Neuronal stem cell (in vitro differentiated cells): ENCODE results near the gene SLC2A13.

Experiments
- DNase-seq: peaks from one replicate; pipeline ENCODE4 v3.0.0-alpha.2; 2013; ENCODE audit warnings: low spot score
- H2AFZ ChIP-seq: one replicate; pipeline ENCODE4 v1.6.1; 2013; ENCODE audit warnings: mild to moderate bottlenecking, low read length, inconsistent platforms
- H2AK5ac ChIP-seq: 2 replicates; pipeline ENCODE4 v1.6.1; 2013; ENCODE audit warnings: low read depth, mild to moderate bottlenecking, inconsistent platforms, low read length, moderate library complexity, mixed read lengths
- H2BK120ac ChIP-seq: 2 replicates; pipeline ENCODE4 v1.6.1; 2013; ENCODE audit warnings: low read depth, mild to moderate bottlenecking, inconsistent platforms, low read length, moderate library complexity, mixed read lengths
- H2BK12ac ChIP-seq: one replicate; pipeline ENCODE4 v1.6.1; 2013; ENCODE audit warnings: low read length, inconsistent platforms
- H2BK15ac ChIP-seq: 2 replicates; pipeline ENCODE4 v1.6.1; 2013; ENCODE audit warnings: mild to moderate bottlenecking, low read length, inconsistent platforms, mixed read lengths
- H2BK5ac ChIP-seq: one replicate; pipeline ENCODE4 v1.6.1; 2013; ENCODE audit warnings: inconsistent platforms, mild to moderate bottlenecking, low read length, moderate library complexity
- H3K14ac ChIP-seq: one replicate; pipeline ENCODE4 v1.6.1; 2013; ENCODE audit warnings: low read length, inconsistent platforms
- H3K18ac ChIP-seq: 2 replicates; pipeline ENCODE4 v1.6.1; 2013; ENCODE audit warnings: low read length, inconsistent platforms
- H3K23ac ChIP-seq: 2 replicates; pipeline ENCODE4 v1.6.1; 2013; ENCODE audit warnings: low read depth, mild to moderate bottlenecking, mixed read lengths, low read length, inconsistent platforms; ENCODE audit not compliant: poor library complexity
- H3K27ac ChIP-seq: replicated peaks from 3 replicates; pipeline ENCODE4 v1.5.1; 2013; ENCODE audit warnings: low read length, inconsistent platforms
- H3K27me3 ChIP-seq, 3 experiments: 2 replicates each; pipeline ENCODE4 v1.6.1; 2013; ENCODE audit warnings: low read length in 3 of 3, mild to moderate bottlenecking in 2 of 3, inconsistent platforms in 1 of 3, low read depth in 1 of 3, mixed read lengths in 1 of 3, moderate library complexity in 1 of 3; ENCODE audit not compliant: control insufficient read depth in 3 of 3, insufficient read depth in 3 of 3
- H3K36me3 ChIP-seq, 2 donors: replicated peaks in 1 of 2; 2 replicates each; pipeline ENCODE4 v1.6.1; 2013; ENCODE audit warnings: low read length in 2 of 2; ENCODE audit not compliant: control insufficient read depth in 2 of 2, insufficient read depth in 2 of 2
- H3K4ac ChIP-seq: 2 replicates; pipeline ENCODE4 v1.6.1; 2013; ENCODE audit warnings: inconsistent platforms, mild to moderate bottlenecking, low read length, moderate library complexity
- H3K4me1 ChIP-seq, 2 donors: 1 replicate in 1 of 2; 2 replicates in 1 of 2; pipeline ENCODE4 v1.6.1; 2013; ENCODE audit warnings: low read length in 2 of 2, low read depth in 1 of 2; ENCODE audit not compliant: control insufficient read depth in 2 of 2, insufficient read depth in 1 of 2
- H3K4me2 ChIP-seq: one replicate; pipeline ENCODE4 v1.6.1; 2013; ENCODE audit warnings: mild to moderate bottlenecking, low read length, inconsistent platforms; ENCODE audit not compliant: insufficient read depth, poor library complexity, severe bottlenecking
- H3K4me3 ChIP-seq, 2 donors: 2 replicates each; pipeline ENCODE4 v1.5.1; 2013; ENCODE audit warnings: low read length in 2 of 2, mild to moderate bottlenecking in 2 of 2, inconsistent platforms in 1 of 2, moderate library complexity in 1 of 2
- H3K79me1 ChIP-seq: one replicate; pipeline ENCODE4 v1.6.1; 2013; ENCODE audit warnings: low read depth, mild to moderate bottlenecking, inconsistent platforms, low read length, moderate library complexity
- H3K9ac ChIP-seq: one replicate; pipeline ENCODE4 v1.6.1; 2013; ENCODE audit warnings: mild to moderate bottlenecking, low read depth, low read length, inconsistent platforms; ENCODE audit not compliant: poor library complexity
- H3K9me3 ChIP-seq, 2 donors: replicated peaks in 1 of 2; 2 replicates each; pipeline versions ENCODE3 to v1.6.1; 2013; ENCODE audit warnings: low read length in 2 of 2, mild to moderate bottlenecking in 2 of 2, inconsistent platforms in 1 of 2, low read depth in 1 of 2, mixed read lengths in 1 of 2, moderate library complexity in 1 of 2; ENCODE audit not compliant: control insufficient read depth in 2 of 2, insufficient read depth in 1 of 2
- H4K8ac ChIP-seq: one replicate; pipeline ENCODE4 v1.6.1; 2013; ENCODE audit warnings: low read depth, mild to moderate bottlenecking, inconsistent platforms, low read length, moderate library complexity
- H4K91ac ChIP-seq: one replicate; pipeline ENCODE4 v1.6.1; 2013; ENCODE audit warnings: low read length, low read depth, mild to moderate bottlenecking, inconsistent platforms; ENCODE audit not compliant: poor library complexity
- WGBS, 2 donors: extraction: QIAGEN DNeasy Blood & Tissue Kit; methylation state at CpG; one replicate each; pipeline ENCODE4 v1.1.7; 2013; ENCODE audit warnings: missing lambda C conversion rate in 2 of 2, mixed read lengths in 1 of 2; ENCODE audit not compliant: insufficient read length in 2 of 2, insufficient replicate concordance in 1 of 2; ENCODE audit errors: extremely low coverage in 2 of 2; 5-methylcytosine and 5-hydroxymethylcytosine counted together

Gene SLC2A13

DNA sequence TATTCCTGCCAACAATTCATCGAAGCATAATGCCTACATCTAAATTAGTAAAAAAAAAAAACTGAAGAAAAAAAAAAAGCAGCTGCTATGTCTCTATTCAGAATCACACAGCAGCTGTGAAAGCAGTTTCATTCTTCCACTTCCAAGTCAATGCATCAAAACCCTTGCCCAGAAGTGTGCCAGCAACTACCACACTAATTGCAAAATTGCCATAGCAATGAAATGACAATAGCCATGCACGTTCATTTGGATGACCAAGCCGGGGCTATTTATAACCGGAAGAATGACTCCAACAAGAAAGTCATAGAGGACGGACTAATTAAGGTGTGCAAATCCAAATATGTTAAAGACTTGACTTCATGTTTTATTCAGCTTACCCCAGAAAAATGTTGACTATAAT lies 42.5 kb downstream of the SLC2A13 start:
- H2BK12ac ChIP-seq = no peak overlapping the region
- H3K4ac ChIP-seq = no peak overlapping the region
- no peaks in the 10 kb centered on the region for H3K79me1 ChIP-seq
- no CpG with 5 or more reads among the region's 5 CpGs for WGBS, 2 donors
- no peak overlapping the region for H4K91ac ChIP-seq
- H3K4me1 ChIP-seq = peaks cover 2 to 5% of the 10 kb centered on the region in 2 donors
- H2AK5ac ChIP-seq = no peak overlapping the region
- no peak overlapping the region for H3K4me3 ChIP-seq
- no peak overlapping the region for H2BK120ac ChIP-seq
- H2BK15ac ChIP-seq = no peak overlapping the region
- no peak overlapping the region for H3K27ac ChIP-seq
- no peak overlapping the region for H3K23ac ChIP-seq
- H3K9ac ChIP-seq = no peak overlapping the region
- no peak overlapping the region for H3K14ac ChIP-seq
- no peaks in the 10 kb centered on the region for H3K9me3 ChIP-seq
- no peak for DNase-seq
- H3K36me3 ChIP-seq = no peaks in the 10 kb centered on the region
- H3K18ac ChIP-seq = no peak overlapping the region
- no peak overlapping the region for H2AFZ ChIP-seq
- H3K4me2 ChIP-seq = no peak overlapping the region
- H3K27me3 ChIP-seq = no peaks in the 10 kb centered on the region
- H4K8ac ChIP-seq = no peak overlapping the region
- no peak overlapping the region for H2BK5ac ChIP-seq

DNA sequence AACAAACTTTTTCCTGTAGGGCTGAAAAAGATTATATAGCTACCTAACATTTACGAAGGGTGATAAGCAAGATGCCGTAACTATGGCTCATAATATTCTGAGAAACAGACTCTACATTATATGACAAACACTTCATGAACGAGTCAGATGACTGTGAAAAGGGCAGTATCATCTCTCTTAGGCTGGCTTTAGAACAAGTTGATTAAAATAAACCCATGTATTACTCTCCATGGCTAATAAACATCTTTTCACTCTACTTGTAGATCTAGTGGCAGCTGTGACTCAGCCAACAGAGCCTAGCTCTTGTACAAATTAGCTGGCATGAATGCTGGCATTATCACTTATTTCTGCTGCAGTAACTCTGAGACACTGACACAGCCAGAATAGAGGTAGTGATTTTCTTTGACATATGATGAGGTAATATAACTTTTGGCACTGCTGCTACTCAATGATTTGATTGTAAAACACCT lies 47.1 kb downstream of the SLC2A13 start:
- H3K9ac ChIP-seq = no peak overlapping the region
- no peak overlapping the region for H3K4me2 ChIP-seq
- H2BK15ac ChIP-seq = no peak overlapping the region
- H2BK120ac ChIP-seq = no peak overlapping the region
- H3K4ac ChIP-seq = no peak overlapping the region
- no peak overlapping the region for H2AK5ac ChIP-seq
- no peak overlapping the region for H2BK12ac ChIP-seq
- no peaks in the 10 kb centered on the region for H3K36me3 ChIP-seq
- no peak for DNase-seq
- H2AFZ ChIP-seq = no peak overlapping the region
- H3K27ac ChIP-seq = no peak overlapping the region
- no peak overlapping the region for H4K91ac ChIP-seq
- H3K4me1 ChIP-seq = peaks cover 3 to 14% of the 10 kb centered on the region in 2 donors
- no peak overlapping the region for H4K8ac ChIP-seq
- no peak overlapping the region for H2BK5ac ChIP-seq
- H3K79me1 ChIP-seq = no peaks in the 10 kb centered on the region
- WGBS, 2 donors = no CpG with 5 or more reads among the region's 3 CpGs
- H3K27me3 ChIP-seq = no peaks in the 10 kb centered on the region
- H3K9me3 ChIP-seq = no peaks in the 10 kb centered on the region
- H3K4me3 ChIP-seq = no peak overlapping the region
- H3K18ac ChIP-seq = no peak overlapping the region
- H3K14ac ChIP-seq = no peak overlapping the region
- no peak overlapping the region for H3K23ac ChIP-seq

DNA sequence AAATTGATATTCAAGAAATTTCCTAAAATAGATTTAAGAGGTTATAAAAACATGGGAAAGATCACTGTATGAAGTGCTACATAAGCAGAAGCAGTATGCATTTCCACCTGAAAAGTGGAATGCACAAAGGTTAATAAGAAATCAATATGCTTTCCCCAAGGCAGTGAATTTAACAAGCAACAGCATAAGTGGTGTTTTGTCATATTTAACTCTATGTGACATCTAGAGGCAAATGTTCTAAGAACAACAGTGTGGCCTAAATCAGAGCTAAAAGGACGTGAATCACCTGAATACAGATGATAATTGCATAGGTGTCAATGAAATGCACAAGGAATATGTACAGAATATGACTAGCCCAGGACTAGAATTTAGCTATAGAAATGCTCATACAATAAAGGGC lies 49.5 kb downstream of the SLC2A13 start:
- Histone ChIP-seq H3K27me3 (no peaks in the 10 kb centered on the region), H2BK5ac (no peak overlapping the region), H2BK15ac (no peak overlapping the region), H3K9ac (no peak overlapping the region), H3K18ac (no peak overlapping the region), H4K91ac (no peak overlapping the region), H3K36me3 (no peaks in the 10 kb centered on the region), H3K9me3 (no peaks in the 10 kb centered on the region), H4K8ac (no peak overlapping the region), H3K4me1 (peaks cover 1 to 9% of the 10 kb centered on the region in 2 donors), H3K4ac (no peak overlapping the region), H3K79me1 (no peaks in the 10 kb centered on the region), H3K4me3 (no peak overlapping the region), H2BK120ac (no peak overlapping the region), H3K23ac (no peak overlapping the region), H3K14ac (no peak overlapping the region), H3K27ac (no peak overlapping the region), H3K4me2 (no peak overlapping the region), H2BK12ac (no peak overlapping the region), H2AFZ (no peak overlapping the region), H2AK5ac (no peak overlapping the region)
- DNase-seq = no peak
- WGBS, 2 donors = no CpG with 5 or more reads among the region's 1 CpG

DNA sequence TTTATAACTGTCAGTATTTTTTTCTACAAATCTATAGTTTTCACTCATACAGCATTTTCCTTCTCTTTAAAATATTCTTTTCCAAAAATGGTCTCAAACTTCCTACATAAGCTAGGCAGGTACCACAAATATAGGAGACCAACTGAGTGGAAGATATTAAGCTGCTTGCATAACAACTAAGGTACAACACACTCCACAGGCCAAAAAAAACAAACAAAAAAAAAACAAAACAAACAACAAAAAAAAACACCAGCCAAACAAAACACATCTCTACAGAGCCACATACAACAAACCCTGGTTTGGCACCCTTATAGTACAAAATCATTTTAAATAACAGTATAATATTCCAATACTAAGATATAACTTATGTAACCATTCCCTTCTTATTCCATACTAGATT lies 50.1 kb downstream of the SLC2A13 start:
- no peak overlapping the region for H2BK12ac ChIP-seq
- no peak overlapping the region for H3K9ac ChIP-seq
- no peak overlapping the region for H4K91ac ChIP-seq
- H3K18ac ChIP-seq = no peak overlapping the region
- H3K23ac ChIP-seq = no peak overlapping the region
- H2BK15ac ChIP-seq = no peak overlapping the region
- H2BK5ac ChIP-seq = no peak overlapping the region
- H2AFZ ChIP-seq = no peak overlapping the region
- H2BK120ac ChIP-seq = no peak overlapping the region
- no peak for DNase-seq
- H3K4me2 ChIP-seq = no peak overlapping the region
- H3K27ac ChIP-seq = no peak overlapping the region
- H3K27me3 ChIP-seq = no peaks in the 10 kb centered on the region
- no peak overlapping the region for H2AK5ac ChIP-seq
- no peak overlapping the region for H3K4me3 ChIP-seq
- H3K9me3 ChIP-seq = no peaks in the 10 kb centered on the region
- H3K36me3 ChIP-seq = no peaks in the 10 kb centered on the region
- H3K4me1 ChIP-seq = peaks cover 1 to 9% of the 10 kb centered on the region in 2 donors
- H3K4ac ChIP-seq = no peak overlapping the region
- no peak overlapping the region for H4K8ac ChIP-seq
- H3K79me1 ChIP-seq = no peaks in the 10 kb centered on the region
- H3K14ac ChIP-seq = no peak overlapping the region
